Endothelial cell of umbilical vein (primary cell): ENCODE measurements around the gene SH3PXD2A. TPM values are rescaled to one million over a fixed set of nuclear protein-coding genes. Genes with fewer than 3 reads are reported as not detected.

Source experiments
- BruUV-seq: library from RNA; stranded (reverse); fragments of 400-500 nt; replicated peaks from 2 replicates; lab custom pipeline; 2021; lab: Mats Ljungman, UMichigan
- CTCF ChIA-PET: fragments of 300-600, 350-600 bp; sonication (Branson Sonifier 250); formaldehyde crosslinking; loops from one replicate; lab custom pipeline; 2021; ENCODE audit warnings: antibody characterized with exemption, inconsistent platforms; lab: Charles Lee
- POLR2A ChIA-PET: fragments of 300-600, 350-600 bp; sonication (Branson Sonifier 250); formaldehyde crosslinking; loops from one replicate; lab custom pipeline; 2021; ENCODE audit warnings: antibody characterized with exemption, inconsistent platforms; lab: Charles Lee
- DNase-seq: peaks from one replicate; pipeline ENCODE4 v3.0.0-alpha.2; 2011; ENCODE audit warnings: low read depth, low spot score
- FAIRE-seq: peaks from 2 replicates; lab custom pipeline; 2011; peaks lifted over from hg19 to GRCh38; lab: Jason Lieb, UNC
- H2AFZ ChIP-seq: 2 replicates; pipeline ENCODE4 v1.6.0; 2012; ENCODE audit warnings: low read depth, low read length, control low read depth, inconsistent platforms
- H3K27ac ChIP-seq: 2 replicates; pipeline ENCODE4 v1.5.1; 2011; ENCODE audit warnings: low read depth, mild to moderate bottlenecking, control low read depth, low read length, moderate library complexity; ENCODE audit not compliant: insufficient read depth
- H3K27me3 ChIP-seq, 2 experiments: 2 replicates each; pipeline versions ENCODE4 v1.6.0 to v1.6.1; 2011; ENCODE audit warnings: low read length in 2 of 2, mixed read lengths in 1 of 2; ENCODE audit not compliant: control insufficient read depth in 2 of 2, insufficient read depth in 2 of 2
- H3K36me3 ChIP-seq, 2 experiments: 2 replicates in 1 of 2; 3 replicates in 1 of 2; pipeline ENCODE4 v1.5.1; 2011; ENCODE audit warnings: low read length in 2 of 2, mild to moderate bottlenecking in 1 of 2, moderate library complexity in 1 of 2; ENCODE audit not compliant: control insufficient read depth in 2 of 2, insufficient read depth in 2 of 2; ENCODE audit errors: extremely low read depth in 1 of 2
- H3K4me1 ChIP-seq: 3 replicates; pipeline ENCODE4 v1.5.1; 2011; ENCODE audit warnings: mild to moderate bottlenecking, low read length; ENCODE audit not compliant: control insufficient read depth, insufficient read depth; ENCODE audit errors: extremely low read depth
- H3K4me2 ChIP-seq: 2 replicates; pipeline ENCODE4 v1.6.1; 2011; ENCODE audit warnings: low read length, control low read depth, mixed read lengths; ENCODE audit not compliant: insufficient read depth
- H3K4me3 ChIP-seq, 3 experiments: fragments of 200-600 bp in 1 of 3; sonication (generic), shearing (Covaris generic) in 1 of 3; replicated peaks in 1 of 3; 2 replicates each; pipeline ENCODE4 v1.5.1; 2011 to 2016; ENCODE audit warnings: control low read depth in 3 of 3, low read length in 3 of 3, mild to moderate bottlenecking in 2 of 3, inconsistent platforms in 1 of 3, low read depth in 1 of 3, moderate library complexity in 1 of 3; ENCODE audit not compliant: insufficient read depth in 1 of 3
- H3K79me2 ChIP-seq: 2 replicates; pipeline ENCODE4 v1.6.0; 2012; ENCODE audit warnings: low read length, inconsistent platforms; ENCODE audit not compliant: control insufficient read depth, insufficient read depth
- H3K9ac ChIP-seq: replicated peaks from 2 replicates; pipeline ENCODE3; 2011; ENCODE audit warnings: low read length, control low read depth; ENCODE audit not compliant: insufficient read depth; ENCODE audit errors: extremely low read depth
- H3K9me1 ChIP-seq: replicated peaks from 3 replicates; pipeline ENCODE4 v1.6.0; 2011; ENCODE audit warnings: mild to moderate bottlenecking, low read length; ENCODE audit not compliant: control insufficient read depth, insufficient read depth; ENCODE audit errors: extremely low read depth
- H3K9me3 ChIP-seq: replicated peaks from 2 replicates; pipeline ENCODE4 v1.5.1; 2012; ENCODE audit warnings: low read length, inconsistent platforms; ENCODE audit not compliant: control insufficient read depth, insufficient read depth
- H4K20me1 ChIP-seq: replicated peaks from 2 replicates; pipeline ENCODE3; 2011; ENCODE audit warnings: mild to moderate bottlenecking, low read length; ENCODE audit not compliant: control insufficient read depth, insufficient read depth; ENCODE audit errors: extremely low read depth
- CTCF ChIP-seq, 2 donors: IDR thresholded peaks; 1 replicate in 1 of 2; 2 replicates in 1 of 2; pipeline ENCODE4 v1.5.1; 2011; ENCODE audit warnings: low read length in 2 of 2, mild to moderate bottlenecking in 2 of 2, moderate library complexity in 2 of 2, control low read depth in 1 of 2, inconsistent platforms in 1 of 2, low read depth in 1 of 2; ENCODE audit not compliant: insufficient read depth in 1 of 2; ENCODE audit errors: extremely low read depth in 1 of 2
- EZH2 ChIP-seq: IDR thresholded peaks from 2 replicates; pipeline ENCODE4 v1.6.1; 2012; ENCODE audit warnings: borderline replicate concordance, low read depth, mild to moderate bottlenecking, moderate library complexity, low read length, inconsistent platforms; ENCODE audit not compliant: severe bottlenecking
- JUN ChIP-seq: IDR thresholded peaks from 2 replicates; pipeline ENCODE4 v1.6.1; 2011; ENCODE audit warnings: borderline replicate concordance, low read depth; ENCODE audit not compliant: insufficient read length, insufficient read depth
- MAX ChIP-seq: IDR thresholded peaks from 2 replicates; pipeline ENCODE4 v1.6.1; 2011; ENCODE audit not compliant: insufficient read depth, insufficient read length
- MYC ChIP-seq: IDR thresholded peaks from one replicate; pipeline ENCODE4 v1.6.1; 2011; ENCODE audit warnings: mild to moderate bottlenecking, low read depth, low read length
- POLR2AphosphoS5 ChIP-seq: IDR thresholded peaks from 2 replicates; pipeline ENCODE4 v1.6.1; 2012; ENCODE audit warnings: low read depth, mild to moderate bottlenecking, control low read depth, low read length, moderate library complexity; ENCODE audit not compliant: insufficient read depth
- dilution Hi-C: fragments of 300-500 bp; cut with MboI; formaldehyde crosslinking; loops from one replicate; pipeline ENCODE4 v1.15.0; 2019; ENCODE audit warnings: low sequenced_read_pairs; ENCODE audit not compliant: extremely low pct_ligation_motif_present
- intact Hi-C: fragments of 100-400 bp; cut with micrococcal nuclease; formaldehyde crosslinking; loops from one replicate; pipeline ENCODE4 v1.10.0; 2022
- polyA plus RNA-seq, 4 experiments: library from polyadenylated mRNA; depleted of rRNA in 3 of 4; stranded (reverse) in 3 of 4; unstranded in 1 of 4; fragments of >200 nt; gene quantifications; 2 replicates each; pipeline versions ENCODE4 v1.2.1 to v1.2.3, GENCODE V29; 2011 to 2012; ENCODE audit warnings: missing spikeins in 1 of 4
- total RNA-seq: library from RNA; stranded (reverse); gene quantifications from 2 replicates; pipeline ENCODE4 v1.2.3, GENCODE V29; 2021

The SH3PXD2A gene
- total and polyA plus RNA-seq, 2 donors (not counting 3 experiments of a cell fraction or from before 2014, with no cell fraction given): 1.4 to 5.1 TPM

- Histone ChIP-seq H2AFZ (no peak overlapping the region), H3K4me2 (no peak overlapping the region), H3K27me3 (no peaks in the 10 kb centered on the region), H3K36me3 (no peaks in the 10 kb centered on the region), H3K4me3 (no peak overlapping the region), H3K4me1 (peaks cover 11% of the 10 kb centered on the region), H3K9me1 (no peaks in the 10 kb centered on the region), H3K9me3 (no peaks in the 10 kb centered on the region), H3K79me2 (no peaks in the 10 kb centered on the region), H3K9ac (no peak overlapping the region), H3K27ac (no peak overlapping the region), H4K20me1 (no peaks in the 10 kb centered on the region)
- TF ChIP-seq JUN: no peak
- TF ChIP-seq MYC: no peak
- no peak for TF ChIP-seq POLR2AphosphoS5
- no peak for TF ChIP-seq MAX
- TF ChIP-seq CTCF (IDR thresholded peaks at IDR 0.05; ENCODE audit: extremely low read depth in 1 of 2, insufficient read depth in 1 of 2, low read depth in 1 of 2, low read length in 2 of 2): no peak
- TF ChIP-seq EZH2: no peak
- FAIRE-seq (no peak), DNase-seq (no peak)
- dilution Hi-C loops: no loop called here
- POLR2A ChIA-PET: no interaction called here
- intact Hi-C loops: loop anchor here (2.0 to 5.0 kb wide), 2 partner anchors 111 to 176 kb away; no protein-coding TSS in a partner anchor
- CTCF ChIA-PET: interaction anchor here (0.6 to 3.4 kb wide), 36 partner anchors 9 to 197 kb away, joined by 3 to 24 read pairs (median 4); partner anchors contain the start of genes ATP5MK, NEURL1 and PDCD11
- BruUV-seq: no TSS peak
Observed at GRCh38 chr10:103593022-103593570, 262.3 kb downstream of the SH3PXD2A start.
